ENCODE measurements around the gene NRAP.

GRCh38 chr10:113609704-113610108 lies 54.1 kb downstream of the NRAP start:
- TF ChIP-seq CTCF (conservative IDR thresholded peaks at IDR 0.05) (no peak), EZH2 (IDR thresholded peaks at IDR 0.05; ENCODE audit: low read depth) (no peak)
